ENCODE data around the gene AKT1.
"Not testable (repeated sequence)": the region's sequence is repeated elsewhere in the genome, so short reads cannot be mapped to it uniquely, and the experiment has no call there.

The AKT1 gene

DNA sequence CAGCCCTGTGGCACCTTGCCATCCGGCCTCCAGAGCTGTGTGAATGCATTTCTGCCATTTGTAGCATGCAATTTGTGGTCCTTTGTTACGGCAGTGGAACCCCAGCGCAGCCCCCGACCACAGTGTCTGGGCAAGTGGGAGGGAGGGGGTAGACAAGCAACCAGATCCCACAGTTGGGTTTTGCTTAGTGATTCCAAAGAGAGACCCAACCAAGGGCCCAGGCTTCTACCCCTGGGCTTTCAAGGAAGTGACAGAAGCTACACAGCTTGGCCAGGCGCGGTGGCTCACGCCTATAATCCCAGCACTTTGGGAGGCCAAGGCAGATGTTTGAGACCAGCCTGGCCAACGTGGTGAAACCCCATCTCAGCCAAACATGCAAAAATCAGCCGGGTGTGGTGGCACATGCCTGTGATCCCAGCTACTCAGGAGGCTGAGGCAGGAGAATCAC, 23.2 kb upstream of the AKT1 start:
- DNase-seq = no peak

DNA sequence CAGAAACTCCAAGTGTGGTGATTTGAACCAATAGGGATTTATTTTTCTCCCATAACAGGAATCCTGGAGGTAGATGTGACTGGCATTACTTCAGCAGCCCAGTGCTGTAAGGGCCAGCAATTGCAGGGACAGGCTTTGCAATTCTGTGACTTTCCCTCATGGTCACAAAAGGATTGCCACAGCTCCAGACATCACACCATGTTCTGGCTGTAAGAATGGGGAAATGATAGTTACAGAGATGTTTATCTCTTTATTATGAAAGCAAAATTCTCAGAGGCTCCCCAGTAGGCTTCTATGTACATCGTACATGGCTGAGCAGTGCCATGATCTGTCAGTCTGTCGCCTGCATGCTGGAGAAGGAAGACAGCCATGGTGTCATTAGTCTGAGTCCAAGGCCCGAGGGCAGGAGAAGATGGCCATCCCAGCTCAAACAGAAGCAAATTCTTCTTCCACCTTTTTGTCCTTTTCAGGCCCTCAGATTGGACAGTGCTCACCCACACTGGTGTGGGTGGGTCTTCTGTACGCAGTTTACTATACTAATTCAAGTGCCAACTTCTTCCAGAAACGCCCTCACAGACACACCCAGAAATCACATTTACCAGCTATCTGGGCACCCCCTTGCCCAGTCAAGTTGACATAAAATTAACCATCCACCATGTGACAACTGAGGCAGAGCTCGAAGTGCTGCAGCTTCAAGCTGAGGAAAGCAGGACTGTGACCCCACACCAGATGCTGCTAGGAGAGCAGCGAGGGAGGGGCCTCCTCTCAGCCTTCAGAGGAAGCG, 22.6 kb upstream of the AKT1 start:
- DNase-seq = no peak

DNA sequence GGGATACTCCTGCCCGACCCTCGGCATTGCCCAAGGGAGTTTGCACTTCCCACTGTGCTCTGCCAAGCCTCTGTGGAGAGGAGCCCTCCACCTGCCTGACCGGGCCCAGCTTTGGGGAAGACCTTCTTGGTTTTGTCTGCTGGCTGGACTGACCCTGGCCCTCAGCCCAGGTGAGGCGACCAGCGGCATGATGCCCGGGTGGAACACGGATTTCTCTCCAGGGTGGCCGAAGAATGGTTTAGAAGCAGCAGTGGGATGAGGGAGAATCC, 21.0 kb upstream of the AKT1 start:
- no peak for DNase-seq

DNA sequence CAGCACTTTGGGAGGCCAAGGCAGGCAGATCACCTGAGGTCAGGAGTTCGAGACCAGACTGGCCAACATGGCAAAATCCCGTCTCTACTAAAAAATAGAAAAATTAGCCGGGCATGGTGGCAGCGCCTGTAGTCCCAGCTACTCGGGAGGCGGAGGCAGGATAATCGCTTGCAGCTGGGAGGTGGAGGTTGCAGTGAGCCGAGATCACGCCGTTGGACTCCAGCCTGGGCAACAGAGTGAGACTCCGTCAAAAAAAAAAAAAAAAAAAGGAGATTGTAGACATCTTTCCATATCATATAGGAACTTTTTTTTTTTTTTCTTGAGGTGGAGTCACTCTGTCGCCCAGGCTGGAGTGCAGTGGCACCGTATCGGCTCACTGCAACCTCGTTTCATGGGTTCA, 19.2 kb upstream of the AKT1 start:
- DNase-seq = not testable (repeated sequence)

DNA sequence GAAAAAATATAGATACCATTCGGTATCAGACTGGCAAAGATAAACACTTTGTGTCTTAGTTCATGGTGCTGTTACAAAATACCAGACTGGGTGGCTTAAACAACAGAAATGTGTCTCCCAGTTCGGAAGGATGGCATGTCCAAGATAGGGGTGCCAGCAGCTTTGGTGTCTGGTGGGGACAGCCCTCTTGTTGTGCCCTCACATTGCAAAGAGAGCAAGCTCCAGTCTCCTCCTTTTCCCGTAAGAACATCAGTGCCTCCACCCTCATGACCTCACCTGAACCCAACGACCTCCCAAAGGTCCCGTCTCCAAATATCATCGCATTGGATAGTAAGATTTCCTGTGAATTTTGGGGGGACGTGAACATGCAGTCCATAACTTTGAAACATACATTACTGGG, 17.7 kb upstream of the AKT1 start:
- DNase-seq = no peak

DNA sequence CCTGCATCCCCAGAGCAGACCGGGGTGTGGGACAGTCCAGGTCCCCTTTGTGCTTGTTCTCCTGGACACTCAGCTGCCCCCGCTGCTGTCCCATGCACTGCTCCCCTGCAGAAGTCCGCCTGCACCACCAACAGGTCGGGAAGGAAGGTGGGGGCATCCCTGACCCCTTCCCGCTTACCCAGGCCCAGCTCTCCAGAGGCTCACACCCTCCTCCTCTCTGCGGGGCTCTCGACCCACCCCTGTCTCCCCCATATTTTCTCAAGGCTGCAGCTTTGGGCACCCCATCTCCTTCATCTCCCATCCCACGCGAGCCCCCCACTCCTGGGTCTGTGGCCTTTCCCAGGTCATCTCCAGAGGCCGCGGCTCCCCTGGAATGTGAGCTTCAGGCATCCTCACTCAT, 14.8 kb upstream of the AKT1 start:
- no peak for DNase-seq

DNA sequence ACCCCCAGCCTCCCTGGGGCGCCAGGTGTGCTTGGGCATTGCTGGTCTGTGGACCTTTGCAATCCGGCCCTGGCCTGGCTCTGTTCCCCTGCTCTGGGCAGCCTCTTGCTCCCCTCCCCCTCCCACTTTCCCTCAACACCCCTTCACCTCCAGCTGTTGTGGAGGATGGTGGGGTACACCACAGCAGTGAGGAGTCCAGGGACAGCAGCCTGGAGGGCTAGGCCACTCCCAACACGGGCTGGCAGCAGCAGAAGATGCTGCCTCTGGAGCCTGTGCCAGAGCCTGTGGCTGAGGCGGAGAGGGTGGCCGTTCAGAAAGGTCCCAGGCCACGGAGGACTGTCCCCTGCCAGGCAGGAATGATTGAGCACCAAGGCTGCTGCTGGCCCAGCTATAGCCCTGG, 12.9 kb upstream of the AKT1 start:
- DNase-seq = no peak

DNA sequence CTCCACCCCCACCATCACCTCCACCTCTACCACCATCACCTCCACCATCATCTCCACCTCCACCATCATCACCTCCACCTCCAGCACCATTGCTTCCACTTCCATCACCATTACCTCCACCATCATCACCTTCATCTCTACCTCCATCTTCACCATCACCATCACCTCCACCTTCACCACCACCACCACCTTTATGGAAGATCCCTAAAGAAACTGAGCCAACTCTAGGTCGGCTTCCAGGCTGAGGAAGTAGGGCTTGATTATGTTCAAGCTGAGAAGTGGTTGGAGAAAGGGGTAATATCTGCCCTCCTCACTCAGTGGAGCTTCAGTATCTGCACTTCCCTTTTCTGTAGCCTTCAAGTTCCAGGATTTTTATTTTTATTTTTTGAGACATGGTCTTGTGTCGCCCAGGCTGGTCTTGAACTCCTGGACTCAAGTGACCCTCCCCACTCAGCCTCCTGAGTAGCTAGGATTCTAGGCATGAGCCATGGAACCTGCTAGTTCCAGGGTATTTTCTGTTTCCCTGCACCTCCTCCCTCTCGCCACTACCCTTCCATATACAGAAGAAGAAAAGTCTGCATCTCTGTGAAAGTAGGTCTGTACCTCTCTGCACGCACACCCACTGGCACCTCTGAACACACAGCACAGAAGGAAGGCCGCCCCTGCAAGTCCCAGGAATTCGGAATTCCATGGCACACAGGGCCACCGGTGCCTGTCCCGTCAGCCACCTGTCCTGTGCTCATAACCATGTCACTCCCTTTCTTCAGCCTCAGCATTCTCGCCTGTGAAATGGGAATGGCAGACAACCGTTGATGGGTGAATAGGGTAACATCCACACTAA, 11.3 kb upstream of the AKT1 start:
- DNase-seq = no peak

DNA sequence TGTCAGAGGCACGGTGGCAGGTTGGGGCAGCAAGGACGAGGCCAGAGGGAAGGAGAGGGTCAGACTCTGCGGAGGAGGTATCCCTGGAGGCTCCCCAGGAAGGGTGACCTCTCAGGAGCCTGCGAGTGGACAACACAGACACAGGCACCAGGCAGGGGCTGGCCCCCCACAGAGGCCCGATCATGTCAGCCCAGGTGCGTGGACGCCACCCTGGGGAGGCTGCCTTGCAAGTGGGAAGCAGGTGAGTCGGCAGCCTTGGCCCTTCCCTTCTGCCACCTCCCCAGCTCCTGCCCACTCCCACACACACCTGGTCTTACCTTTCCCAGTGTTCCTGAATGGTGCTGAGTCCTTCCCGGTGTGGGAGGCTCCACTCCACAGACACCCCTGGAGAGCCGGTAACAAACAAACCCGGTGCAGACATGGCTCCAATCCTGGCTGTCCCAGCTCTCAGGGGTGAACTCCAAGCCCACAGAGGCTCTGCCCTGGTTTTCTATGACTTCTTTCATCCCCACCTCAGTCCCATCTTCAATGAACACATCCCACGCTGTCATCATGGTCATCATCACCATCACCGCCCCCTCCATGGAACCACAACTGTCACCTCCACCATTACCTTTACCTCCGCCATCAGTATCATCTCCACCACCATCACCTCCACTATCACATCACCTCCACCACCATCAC, 10.5 kb upstream of the AKT1 start:
- DNase-seq = no peak

DNA sequence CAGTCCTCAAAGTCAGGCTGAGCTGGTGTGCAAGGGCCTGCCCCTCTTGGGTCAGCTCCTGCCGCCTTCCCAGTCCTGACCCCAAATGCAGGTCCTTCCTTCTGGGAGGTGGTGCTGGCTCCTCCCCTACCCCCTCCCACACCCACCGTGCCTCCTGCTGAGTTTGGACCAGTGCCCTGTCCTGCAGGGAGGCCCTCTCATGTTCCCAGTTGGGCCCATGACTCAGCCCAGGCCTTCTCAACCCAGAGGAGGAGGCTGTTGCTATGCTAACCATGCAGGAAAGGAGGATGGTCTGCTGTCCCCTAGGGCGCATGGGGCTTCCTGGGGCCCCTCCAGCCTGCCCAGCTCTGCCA, 9.8 kb upstream of the AKT1 start:
- DNase-seq = no peak

DNA sequence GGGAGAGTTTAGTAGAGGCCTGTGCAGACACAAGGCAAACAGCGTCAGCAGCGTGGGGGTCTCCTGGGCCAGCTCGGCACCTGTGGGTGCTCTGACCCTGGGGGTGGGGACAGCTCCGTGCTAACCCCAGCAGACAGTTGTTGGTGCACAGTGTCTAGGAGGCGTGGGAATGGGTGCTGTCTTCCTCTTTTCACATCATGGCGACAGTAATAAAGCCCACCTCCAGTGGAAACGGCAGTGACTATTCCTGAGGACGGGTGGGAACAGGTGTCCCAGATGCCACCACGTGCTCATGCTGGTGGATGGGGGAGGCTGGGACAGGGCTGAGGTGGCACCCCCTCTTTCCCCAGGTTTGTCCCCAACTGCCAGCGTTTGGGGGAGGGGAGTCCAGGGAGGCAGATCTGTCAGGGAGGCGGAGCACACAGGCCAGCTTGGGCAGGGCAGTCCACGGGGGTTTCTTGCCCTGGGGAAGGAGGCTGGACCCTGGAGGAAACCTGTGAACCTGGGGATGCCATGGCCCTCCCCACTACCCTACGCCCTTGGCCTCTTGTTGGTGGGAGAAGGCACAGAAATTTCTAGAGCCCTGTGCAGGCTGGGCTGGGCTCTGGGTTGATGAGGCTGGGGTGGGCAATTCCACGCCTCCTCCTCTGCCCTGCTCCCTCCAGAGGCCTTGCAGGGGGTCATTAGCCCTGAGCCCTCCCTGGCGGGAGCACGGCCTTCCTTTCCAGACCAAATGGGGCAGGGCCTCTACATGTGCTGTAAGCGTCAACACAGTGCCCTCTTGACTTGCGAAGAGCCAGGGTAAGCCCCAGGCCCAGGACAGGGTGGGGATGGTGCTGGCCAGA, 9.2 kb upstream of the AKT1 start:
- DNase-seq = no peak

DNA sequence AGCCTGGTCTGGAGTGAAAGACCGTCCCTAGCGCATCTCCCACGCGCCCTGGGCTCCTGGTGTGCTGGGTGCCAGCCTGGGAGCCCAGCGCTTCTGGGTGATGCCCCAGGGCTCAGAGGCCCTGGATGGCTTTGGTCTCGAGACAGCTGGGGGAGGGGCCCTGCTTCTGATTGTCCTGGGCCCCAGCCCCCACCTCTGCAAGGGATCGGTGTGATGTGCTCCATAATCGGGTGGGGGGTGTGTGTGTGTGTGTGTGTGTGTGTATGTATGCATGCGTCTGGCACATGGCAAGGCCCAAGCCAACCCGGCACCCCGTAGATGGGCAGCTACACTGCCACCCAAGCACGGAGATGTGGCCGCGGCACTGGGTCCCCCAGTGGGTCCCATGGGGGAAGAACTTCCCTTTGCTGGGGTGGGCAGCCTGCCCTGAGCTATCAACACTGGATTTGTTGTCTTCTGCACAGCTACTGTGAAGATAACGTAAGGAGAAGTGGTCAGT, 8.4 kb upstream of the AKT1 start:
- DNase-seq = no peak

DNA sequence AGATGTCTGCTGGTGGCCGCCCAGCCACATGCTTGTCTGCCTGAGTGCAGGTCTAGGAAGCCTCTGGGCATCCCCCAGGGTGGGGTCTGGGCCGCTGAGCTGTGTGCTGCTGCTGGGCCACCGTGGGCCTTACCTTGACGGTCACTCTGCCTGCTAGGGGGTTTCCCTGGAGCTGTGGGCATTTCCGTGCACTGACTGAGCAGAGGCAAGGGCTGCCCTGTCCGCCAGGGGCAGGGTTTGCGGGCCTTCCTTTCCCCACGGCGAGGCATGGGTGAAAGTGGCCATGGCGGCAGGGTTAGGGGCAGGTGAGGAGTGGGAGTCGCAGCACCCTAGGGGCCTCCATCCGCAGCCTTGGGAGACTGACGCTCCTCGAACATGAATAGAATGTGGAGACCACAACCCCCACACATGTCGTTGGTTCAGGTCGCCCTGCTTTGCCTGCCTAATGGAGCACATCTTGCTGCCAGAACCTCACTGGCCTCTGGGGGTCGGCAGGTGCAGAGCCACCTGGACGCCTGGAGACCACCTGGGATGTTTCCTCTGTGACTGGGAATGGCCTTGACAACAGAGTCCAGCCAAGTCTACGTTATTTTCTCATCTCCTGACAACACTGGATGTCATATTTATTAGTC, 7.8 kb upstream of the AKT1 start:
- no peak for DNase-seq

DNA sequence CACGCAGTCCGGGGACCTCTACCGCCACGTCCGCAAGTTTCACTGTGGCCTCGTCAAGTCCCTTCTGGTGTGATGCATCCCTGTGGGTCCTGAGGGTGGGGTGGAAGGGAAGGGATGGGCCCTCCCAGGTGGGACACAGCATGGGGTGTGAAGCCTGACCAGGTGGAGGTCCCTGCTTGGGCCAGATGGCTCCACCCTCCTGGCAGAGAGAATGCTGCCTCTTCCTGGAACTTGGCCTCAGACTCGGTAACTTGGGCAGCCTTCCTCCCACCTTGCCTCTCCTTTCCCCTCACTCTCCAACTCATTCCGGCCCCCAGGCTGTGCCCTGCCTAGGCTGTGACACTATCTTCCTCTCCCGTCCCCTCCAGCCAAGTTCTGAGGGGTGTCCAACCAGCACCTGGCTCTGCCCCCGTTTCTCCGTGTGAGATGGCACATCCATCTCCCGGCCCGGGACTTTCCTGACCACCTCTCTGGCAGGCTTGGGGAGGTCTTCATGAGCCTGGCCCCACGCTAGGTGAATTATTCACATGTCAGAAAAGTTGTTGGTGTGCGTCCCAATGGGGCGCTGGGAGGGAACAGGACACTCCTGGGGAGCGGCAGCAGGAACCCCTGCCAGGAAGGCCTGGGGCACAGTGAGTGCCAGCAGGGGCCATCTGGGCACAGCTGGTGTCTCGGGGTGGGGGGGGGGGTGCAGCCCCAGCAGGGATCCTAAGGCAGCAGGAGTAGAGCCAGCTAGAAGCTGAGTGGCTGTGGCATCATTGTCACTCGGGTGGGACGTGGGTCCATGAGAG, 7.0 kb upstream of the AKT1 start:
- no peak for DNase-seq

DNA sequence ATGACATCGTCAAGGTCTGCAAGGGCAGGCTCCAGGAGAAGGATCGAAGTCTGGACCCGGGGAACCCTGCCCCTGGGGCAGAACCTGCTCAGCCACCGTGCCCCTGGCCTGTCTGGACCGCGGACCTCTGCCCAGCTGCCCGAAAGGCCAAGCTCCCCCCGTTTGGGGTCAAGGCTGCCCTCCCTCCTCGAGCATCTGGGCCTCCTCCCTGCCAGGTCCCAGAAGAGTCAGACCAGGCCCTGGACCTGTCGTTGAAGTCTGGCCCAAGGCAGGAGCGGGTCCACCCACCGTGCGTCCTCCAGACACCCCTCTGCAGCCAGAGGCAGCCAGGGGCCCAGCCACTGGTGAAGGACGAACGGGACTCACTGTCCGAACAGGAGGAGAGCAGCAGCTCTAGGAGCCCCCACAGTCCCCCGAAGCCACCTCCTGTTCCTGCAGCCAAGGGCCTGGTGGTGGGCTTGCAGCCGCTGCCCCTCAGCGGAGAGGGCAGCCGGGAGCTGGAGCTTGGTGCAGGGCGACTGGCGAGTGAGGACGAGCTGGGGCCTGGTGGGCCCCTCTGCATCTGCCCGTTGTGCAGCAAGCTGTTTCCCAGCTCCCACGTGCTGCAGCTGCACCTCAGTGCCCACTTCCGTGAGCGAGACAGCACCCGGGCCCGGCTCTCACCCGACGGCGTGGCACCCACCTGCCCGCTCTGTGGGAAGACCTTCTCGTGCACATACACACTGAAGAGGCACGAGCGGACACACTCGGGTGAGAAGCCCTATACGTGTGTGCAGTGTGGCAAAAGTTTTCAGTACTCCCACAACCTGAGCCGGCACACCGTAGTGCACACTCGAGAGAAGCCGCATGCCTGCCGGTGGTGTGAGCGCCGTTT, 6.2 kb upstream of the AKT1 start:
- DNase-seq = no peak

DNA sequence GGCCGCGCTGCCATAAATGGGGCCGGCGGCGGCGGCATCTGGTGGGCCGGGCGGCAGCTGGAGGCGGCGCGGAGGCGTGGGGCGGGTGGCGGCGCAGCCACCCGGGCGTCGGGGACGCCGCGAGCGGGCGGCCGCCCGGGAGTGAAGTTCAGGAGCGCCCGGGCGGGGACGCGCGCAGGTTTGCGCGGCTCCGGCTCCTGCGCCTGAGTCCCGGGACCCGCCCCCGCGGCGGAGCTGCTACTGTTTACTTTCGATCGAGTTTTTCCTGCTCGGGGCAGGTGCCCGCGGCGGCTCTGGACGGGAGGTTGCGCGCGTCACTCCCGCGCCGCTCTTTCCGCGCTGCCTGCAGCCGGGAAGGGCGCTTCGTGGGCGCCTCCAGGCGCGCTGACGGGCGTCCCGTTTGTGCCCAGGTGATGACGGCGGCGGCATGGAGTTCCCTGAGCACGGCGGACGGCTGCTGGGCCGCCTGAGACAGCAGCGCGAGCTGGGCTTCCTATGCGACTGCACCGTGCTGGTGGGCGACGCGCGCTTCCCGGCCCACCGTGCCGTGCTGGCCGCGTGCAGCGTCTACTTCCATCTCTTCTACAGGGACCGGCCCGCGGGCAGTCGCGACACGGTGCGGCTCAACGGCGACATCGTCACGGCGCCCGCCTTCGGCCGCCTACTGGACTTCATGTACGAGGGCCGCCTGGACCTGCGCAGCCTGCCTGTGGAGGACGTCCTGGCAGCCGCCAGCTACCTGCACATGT, 5.4 kb upstream of the AKT1 start, which contains the start of gene ZBTB42:
Gene ZBTB42 (plus strand): TSS at position 331 of the 749 bp plus-strand sequence. CDS start 97 bp downstream, at position 428.
- DNase-seq = peak; percentile 66 to 82

DNA sequence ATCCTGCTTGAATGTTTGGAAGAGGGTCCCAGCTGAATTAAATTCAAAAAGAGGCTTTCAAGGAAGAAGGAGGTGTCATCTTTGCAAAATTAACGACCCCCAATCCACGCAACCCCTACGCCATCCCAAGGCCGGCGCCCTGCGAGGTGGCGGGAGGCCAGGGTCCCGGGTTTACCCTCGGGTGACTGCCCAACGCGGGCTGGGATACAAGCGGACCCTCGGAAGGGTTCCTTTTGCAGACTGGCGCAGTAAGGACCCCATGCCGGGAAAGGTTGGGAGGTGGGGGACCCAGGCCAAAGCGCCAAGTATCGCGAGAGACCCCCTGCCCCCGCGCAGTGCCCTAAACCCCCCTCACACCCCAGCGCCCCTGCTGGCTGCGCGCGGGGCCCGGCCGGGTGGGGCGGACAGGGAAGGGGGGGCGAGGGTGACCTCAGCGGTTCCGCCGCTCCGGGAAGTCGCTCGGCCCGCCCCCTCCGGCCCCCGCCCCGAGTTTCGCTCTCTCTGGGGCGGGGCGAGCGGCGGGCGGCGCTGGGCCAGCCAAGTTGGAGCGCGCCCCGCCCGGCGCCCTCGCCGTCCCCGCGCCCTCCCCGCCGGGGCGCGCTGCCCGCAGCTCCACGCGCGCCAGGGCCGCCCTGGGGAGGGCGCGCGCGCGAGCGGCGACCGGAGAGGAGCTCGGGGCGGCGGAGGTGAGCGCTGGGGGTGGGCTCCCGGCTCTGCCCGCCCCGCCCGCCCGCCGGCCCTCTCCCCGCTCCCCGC, 4.6 kb upstream of the AKT1 start:
- peak; percentile 89 to 92 for DNase-seq

DNA sequence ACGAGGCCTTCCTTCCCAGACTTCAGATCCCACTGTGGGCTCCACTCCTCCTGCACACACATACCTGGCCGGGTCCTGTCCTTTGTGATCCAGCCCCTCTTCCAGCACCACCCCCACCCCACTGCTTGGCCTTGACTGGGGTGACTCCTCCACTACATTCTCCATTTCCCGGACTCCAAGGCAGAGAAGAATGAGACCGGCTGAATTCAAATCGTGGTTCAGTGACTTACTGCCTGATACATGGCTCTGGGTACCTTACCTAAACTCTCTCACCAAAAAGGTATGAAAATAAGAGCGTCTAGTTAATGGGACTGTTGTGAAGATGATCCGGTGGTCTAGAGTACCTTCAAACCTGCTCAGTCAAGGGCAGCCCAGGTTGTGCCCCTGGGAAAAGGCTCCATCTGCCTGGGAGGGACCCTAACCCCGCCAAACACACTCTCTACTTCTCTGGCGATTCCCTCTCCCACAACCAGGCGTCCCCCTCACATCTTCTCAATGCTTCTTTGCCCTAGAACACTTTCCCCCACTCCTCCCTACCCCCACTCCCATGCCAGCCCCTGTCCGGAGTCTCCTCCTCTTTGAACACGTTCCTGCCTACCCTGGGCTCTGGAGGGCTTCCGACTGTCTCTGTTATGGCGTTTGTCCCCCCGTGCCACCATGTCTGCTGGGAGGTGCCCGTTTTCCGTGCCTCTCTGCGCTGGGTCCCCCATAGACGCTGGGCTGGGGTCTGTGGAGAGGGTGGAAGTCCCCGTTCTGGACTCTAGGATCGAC, 3.9 kb upstream of the AKT1 start:
- DNase-seq = peak; percentile 26 to 27

All from CD4-positive, alpha-beta T cell treated with Interferon alpha-2 for 1 hour (primary cell).